HL-60/S4 (cell line): ENCODE measurements around the gene ZBTB21.

Experiments used
- in situ Hi-C: fragments of 300-500 bp; cut with MboI; formaldehyde crosslinking; loops from 2 replicates; pipeline ENCODE4 v1.14.3; 2022; ENCODE audit warnings: low sequenced_read_pairs

The ZBTB21 gene

GRCh38 chr21:42009831-42010506 is at the start of gene ZBTB21:
Gene ZBTB21 (minus strand): TSS chr21:42010360. CDS start chr21:41994095, 16,265 bp downstream.
- in situ Hi-C loops, result no loop called here

DNA sequence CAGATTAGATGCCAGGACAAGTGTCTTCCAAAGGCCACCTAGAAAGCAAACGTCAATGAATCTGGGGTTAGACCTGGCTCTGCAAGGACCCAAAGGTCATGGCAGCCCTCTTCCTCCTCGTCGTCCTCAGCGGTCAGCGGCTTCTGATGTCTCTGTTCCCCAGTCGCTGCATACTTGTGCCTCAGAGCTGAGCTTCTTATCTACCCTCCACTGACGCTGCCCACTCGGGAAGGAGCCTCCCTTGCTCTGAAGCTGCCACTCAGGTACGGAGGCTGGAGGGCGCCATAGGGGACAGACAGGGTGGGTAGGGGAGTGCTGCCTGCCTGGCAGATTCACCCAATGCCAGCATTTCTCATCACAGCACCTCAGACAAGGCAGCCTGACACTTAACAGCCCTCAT is 49.6 kb upstream of the ZBTB21 start:
- in situ Hi-C loops, result loop anchor here (25.0 kb wide), 1 partner anchor 447 kb away; no protein-coding TSS in a partner anchor

DNA sequence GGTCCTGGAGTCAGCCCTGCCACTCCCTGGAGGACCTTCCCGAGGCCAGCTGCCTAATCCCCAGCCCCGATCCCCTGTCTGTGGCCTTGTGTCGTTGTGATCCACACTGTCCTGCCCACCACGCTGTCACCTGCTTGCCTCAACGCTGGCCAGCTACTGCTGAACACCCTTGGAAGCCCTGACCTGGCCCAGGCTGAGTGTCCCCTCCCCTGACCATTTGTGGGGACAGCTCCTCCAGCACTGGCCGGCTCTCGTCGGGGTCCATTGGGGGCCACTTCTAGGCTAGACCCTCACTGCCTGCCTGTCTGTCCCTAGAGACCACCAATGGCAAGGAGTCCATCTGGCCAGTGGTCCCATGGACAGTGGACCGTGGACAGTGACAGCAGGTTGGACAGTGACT is 49.0 kb upstream of the ZBTB21 start:
- in situ Hi-C loops, result loop anchor here (25.0 kb wide), 1 partner anchor 447 kb away; no protein-coding TSS in a partner anchor

DNA sequence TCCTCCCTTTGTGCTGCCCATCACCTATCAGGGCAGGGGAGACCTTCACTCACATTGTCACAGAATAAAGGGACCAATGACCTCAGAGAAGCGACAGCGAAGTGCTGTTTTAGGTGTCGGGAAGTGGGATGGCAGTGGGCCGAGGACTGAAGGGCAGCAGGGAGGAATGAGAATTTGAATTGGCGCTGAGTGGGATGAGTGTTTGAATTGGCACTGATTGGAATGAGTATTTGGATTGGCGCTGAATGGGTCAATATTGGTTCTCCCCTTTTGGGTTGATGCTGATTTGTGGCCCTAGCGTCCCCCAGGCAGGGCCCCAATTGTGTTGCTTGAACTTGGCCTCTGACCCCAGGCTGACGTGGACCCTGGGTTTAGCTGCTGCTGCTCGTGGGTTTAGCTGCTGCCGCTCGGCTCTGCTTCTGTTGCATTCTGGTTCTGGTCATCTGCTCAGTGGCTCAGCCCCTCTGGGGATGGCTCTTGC is 48.5 kb upstream of the ZBTB21 start:
- in situ Hi-C loops, result loop anchor here (25.0 kb wide), 1 partner anchor 446 kb away; no protein-coding TSS in a partner anchor

GRCh38 chr21:42057851-42058437 is 47.8 kb upstream of the ZBTB21 start:
- in situ Hi-C loops, result loop anchor here (25.0 kb wide), 1 partner anchor 446 kb away; no protein-coding TSS in a partner anchor

GRCh38 chr21:42056996-42057689 is 47.0 kb upstream of the ZBTB21 start:
- in situ Hi-C loops, result loop anchor here (25.0 kb wide), 1 partner anchor 445 kb away; no protein-coding TSS in a partner anchor

DNA sequence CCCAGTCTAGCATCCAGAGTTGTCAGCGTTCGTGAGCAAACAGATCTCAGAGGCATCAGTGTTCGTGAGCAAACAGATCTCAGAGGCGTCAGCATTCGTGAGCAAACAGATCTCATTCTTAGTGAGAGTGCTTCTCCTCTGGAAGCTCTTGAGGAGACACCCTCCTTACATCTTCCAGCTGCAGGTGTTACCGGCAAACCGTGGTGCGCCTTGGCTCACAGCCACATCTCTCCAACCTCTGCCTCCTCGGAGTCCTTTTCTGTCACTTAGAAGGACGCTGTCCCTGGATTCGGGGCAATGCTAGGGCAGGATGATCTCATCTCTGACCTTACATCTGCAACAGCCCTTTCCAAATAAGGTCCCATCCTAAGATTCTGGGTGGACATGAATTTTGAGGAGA is 46.3 kb upstream of the ZBTB21 start:
- in situ Hi-C loops, result loop anchor here (25.0 kb wide), 1 partner anchor 444 kb away; no protein-coding TSS in a partner anchor

DNA sequence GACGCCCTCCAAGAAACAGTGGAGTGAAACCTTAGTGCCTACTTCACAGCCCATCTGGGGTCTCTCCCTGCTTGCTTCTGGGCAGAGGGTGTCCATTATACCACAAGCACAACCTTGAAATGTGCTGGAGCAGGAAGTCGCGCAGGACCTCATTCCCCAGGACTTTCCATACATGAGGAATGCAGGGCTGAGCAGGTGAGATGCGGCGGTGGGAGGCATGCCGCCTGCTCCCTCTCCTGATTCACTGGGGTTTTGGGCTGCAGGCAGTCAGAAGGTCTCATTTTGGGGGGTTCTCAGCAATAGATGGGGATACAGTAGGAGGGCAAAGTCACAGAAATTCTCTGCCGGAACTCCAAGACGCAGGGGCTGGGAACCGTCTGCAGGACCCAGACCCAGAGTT is 45.3 kb upstream of the ZBTB21 start:
- in situ Hi-C loops, result loop anchor here (25.0 kb wide), 1 partner anchor 443 kb away; no protein-coding TSS in a partner anchor

- in situ Hi-C loops, result loop anchor here (25.0 kb wide), 1 partner anchor 439 kb away; no protein-coding TSS in a partner anchor
These were observed 41.6 kb upstream of the ZBTB21 start for GRCh38 chr21:42051788-42052187.

- in situ Hi-C loops, result loop anchor here (25.0 kb wide), 1 partner anchor 438 kb away; no protein-coding TSS in a partner anchor
These were observed 39.6 kb upstream of the ZBTB21 start for GRCh38 chr21:42049578-42050430.

DNA sequence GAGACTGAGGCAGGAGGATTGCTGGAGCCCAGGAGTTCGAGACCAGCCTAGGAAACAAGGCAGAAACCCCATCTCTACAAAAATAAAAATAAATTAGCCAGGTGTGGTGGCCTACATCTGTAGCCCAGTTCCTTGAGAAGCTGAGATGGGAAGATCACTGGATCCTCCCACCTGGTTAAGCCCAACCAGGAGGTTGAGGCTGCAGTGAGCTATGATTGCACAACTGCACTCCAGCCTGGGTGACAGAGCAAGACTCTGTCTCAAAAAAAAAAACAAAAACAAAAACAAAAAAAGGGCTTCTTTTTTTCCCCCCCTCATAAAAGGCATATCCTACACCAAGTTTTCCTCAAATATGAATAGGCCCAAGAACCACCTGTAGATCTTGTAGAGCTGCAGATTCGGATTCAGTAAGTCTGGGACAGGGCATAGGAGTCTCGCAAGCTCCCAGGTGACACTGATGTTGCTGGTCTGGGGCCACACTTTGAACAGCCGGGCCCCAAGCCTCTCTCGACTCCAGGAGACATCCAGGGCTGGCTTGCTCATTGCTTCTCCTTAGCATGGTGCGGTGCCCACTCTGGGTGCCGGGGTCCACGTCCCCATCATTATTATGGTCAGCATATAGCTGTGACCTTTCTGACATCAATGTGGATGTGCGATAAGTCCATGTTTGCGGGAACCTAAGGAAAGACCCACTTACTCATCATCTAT is 38.9 kb upstream of the ZBTB21 start:
- in situ Hi-C loops, result no loop called here

DNA sequence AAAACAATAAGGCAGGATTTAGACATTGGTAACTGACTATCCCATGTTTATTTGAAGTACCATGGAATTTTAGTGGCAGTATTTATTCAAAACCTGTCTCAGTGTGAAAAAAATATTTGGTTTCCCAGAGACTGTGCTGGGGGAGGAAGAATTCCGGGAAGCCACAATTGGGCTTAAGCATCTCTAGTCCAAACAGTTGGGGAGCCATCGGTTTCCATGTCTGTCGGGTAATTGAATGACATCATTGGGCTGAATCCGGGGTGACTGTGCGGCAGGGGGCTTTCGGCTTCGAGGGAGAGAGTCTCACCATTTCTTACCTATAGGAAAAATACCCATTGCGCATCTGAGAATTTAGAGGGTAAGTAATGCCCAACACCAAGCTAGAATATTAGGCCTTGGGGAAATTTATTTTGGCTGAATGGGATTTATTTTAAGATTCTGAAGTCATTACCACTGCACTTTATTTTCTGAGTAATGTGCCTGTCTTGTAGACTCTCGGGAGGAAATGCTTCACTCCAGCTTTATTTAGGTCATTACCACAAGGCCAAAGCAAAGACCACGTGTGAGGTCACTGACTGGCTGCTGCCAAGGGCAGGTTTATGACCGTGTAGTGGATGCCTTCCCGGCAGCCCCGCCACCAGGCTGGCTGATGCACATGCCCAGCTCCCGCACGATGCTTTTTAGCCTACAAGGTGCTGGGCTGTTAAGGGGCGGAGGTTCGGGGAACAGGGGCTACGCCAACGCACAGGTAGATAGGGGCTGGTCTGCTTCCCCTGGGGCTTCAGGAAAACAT is 37.9 kb upstream of the ZBTB21 start:
- in situ Hi-C loops, result no loop called here

DNA sequence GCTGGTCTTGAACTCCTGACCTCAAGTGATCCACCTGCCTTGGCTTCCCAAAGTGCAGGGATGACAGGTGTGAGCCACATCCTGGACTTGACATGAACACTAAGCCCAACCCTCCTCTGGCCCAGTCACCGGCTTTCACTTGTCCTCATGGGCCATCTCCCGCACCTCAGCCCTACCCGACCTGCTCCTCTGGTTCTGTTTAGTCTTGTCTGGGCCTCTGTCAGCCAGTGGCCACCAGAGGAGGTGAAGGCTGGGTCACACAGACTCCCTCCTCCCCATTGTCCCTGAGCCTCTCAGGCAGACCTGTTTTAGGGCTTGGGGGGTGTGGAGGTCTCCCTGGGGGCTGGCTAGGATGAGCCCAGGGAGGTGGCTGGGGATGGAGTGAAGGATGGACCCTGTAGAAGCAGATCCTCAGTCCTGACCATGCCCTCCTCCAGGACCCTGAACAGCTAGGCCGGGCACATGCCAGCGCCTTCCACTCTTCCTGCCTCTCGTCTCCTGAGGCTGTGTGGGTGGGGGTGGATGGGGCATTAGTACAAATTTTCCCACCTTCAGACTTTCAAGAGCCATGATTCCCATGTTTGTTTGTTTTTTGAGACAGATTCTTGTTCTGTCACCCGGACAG is 34.8 kb upstream of the ZBTB21 start:
- in situ Hi-C loops, result no loop called here

DNA sequence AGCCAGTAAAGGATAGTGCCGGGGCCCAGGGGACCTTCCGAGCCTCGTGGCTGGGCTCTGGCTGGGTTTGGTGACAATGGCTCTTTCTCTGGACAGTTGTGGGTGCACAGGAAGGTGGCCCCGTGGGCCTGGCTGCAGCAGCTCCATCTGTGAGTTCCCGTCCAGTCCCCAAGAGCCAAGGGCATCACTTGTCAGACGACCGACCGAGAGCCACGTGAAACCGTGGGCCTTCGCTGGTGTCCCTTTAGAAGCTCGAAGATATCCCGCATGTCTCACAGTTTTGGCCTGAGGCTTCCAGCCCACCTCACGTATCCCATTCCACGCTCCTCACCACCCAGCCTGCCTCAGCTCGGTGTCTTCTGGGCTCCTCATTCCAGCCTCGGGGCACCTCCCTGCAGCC is 33.8 kb upstream of the ZBTB21 start:
- in situ Hi-C loops, result no loop called here

- in situ Hi-C loops, result no loop called here
These were observed 33.2 kb upstream of the ZBTB21 start for GRCh38 chr21:42043201-42043895.

DNA sequence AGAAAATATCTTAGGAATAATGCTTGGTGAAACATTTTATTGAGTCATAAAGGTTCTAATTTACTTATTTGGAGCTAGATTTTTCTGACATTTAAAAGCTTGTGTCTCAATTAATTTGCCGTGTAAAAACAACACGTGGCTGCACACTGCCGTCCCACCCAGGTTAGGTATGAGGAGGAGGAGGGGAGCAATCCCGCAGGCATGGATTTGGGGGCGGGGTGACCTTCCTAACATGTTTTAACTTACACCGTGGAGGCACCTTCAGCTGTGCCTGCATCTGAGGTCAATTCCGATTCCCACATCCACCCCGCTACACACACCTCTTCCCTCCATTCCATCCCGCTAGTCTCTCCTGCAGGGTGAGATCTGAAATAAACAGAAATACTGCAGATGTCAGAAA is 32.5 kb upstream of the ZBTB21 start:
- in situ Hi-C loops, result no loop called here

GRCh38 chr21:42041711-42042110 is 31.6 kb upstream of the ZBTB21 start:
- in situ Hi-C loops, result no loop called here

DNA sequence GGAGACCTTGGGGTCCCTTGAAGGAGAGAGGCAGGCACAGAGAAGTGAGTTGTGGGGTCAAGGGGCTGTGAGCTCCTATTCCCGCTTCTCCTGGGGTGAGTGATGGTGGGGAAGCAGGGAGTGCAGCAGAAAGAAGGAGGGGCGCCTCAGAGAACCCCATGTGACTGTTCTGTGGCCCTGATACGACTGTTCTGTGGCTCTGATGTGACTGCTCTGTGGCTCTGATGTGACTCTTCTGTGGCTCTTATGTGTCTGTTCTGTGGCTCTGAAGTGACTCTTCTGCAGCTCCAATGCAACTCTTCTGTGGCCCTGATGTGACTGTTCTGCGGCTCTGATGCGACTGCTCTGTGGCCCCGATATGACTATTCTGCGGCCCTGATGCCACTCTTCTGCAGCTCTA is 31.1 kb upstream of the ZBTB21 start:
- in situ Hi-C loops, result no loop called here
